Fibroblast of gingiva (primary cell): Measurements from ENCODE around the gene RRAS.

ENCODE experiments used
- DNase-seq: peaks from one replicate; pipeline ENCODE4 v3.0.0-alpha.2; 2011; ENCODE audit warnings: low read depth

RRAS gene

DNA sequence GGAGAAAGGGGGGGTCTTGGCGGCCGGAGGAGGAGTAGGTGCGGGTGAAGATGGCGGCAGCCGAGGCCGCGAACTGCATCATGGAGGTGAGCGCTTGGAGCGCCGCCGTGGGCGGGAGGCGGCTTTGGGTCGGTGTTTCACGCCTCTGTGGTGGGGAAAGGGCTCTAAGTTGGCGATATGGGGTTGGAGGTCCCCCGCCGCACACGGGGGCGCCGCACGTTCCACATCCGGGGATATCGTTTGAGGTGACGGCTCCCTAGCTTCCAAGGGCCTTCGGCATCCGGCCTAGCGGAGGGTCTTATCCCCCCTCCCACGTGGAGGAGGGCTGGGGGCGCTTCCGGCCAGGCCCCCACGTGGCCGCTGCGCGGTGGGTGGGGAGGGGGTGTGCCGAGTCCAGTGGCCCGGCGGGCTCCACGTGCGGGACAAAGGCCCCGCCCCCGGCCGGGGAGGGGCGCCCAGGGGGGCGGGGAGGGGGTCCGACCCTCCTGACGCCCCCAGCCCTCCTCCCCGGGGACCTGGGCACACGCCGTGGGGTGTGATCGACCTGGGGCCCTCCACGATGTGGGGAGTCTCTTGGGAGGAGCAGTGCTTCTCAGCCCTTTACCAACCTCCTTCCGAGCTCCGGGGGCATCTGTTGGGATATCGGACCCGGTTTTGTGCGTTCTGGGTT, 37.4 kb upstream of the RRAS start, which contains the start of gene PRMT1:
Gene PRMT1, plus strand, starts transcription at position 41 of the 670 bp plus-strand sequence. Its CDS starts 10 bp downstream, at position 51.
- no peak for DNase-seq

DNA sequence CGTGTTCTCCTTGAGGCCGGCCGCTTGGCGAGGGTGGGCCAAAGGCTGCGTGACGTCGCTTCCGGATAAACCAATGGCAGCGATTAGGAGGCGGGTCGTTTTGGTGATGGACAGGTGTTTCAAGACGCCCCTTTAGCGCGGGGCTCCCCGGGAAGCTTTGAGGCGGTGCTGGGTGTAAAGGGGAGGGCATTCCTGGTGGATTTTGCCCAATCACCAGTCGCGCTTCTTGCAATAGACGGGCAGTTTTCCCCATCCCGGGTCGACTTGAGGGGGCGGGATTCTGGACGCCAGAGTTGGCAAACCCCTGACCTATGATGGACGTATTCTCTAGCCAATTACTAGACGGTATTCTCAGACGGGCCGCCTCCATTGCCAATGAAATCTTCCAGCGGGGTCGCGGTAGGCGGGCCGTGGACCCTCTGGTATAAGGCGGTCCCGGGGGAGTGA, 36.9 kb upstream of the RRAS start:
- peak; percentile 100 for DNase-seq

DNA sequence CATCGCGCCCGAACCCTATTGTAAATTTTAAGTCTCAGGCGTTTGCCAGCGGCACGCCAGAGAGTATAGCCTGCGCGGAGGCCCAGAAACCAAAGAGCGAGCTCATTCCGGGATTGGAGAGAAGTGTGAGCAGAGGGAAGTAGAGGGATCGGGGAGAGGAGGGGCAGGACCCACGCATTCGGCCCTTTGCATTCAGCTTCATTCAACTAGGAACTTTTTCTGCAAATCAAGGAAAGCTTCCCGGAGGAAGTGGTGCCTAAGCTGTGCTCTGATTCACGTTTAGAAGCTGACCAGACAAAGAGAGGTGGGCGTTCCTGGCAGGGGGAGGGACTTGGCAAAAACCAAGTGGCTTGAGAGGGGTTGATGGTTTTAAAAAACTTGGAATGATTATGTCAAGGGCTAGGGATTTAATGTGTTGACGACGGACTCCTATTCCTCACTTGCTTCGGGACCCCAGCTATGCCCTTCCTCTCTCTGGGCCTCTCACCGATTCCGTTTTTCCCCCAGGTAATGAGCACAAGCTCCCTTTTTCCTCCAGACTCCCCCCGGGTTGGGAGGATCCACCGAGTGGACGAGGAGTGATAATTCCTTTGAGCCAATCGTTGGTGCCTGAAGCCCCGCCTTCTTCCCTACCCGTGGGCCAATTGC, 36.3 kb upstream of the RRAS start:
- DNase-seq: peak; percentile 93

DNA sequence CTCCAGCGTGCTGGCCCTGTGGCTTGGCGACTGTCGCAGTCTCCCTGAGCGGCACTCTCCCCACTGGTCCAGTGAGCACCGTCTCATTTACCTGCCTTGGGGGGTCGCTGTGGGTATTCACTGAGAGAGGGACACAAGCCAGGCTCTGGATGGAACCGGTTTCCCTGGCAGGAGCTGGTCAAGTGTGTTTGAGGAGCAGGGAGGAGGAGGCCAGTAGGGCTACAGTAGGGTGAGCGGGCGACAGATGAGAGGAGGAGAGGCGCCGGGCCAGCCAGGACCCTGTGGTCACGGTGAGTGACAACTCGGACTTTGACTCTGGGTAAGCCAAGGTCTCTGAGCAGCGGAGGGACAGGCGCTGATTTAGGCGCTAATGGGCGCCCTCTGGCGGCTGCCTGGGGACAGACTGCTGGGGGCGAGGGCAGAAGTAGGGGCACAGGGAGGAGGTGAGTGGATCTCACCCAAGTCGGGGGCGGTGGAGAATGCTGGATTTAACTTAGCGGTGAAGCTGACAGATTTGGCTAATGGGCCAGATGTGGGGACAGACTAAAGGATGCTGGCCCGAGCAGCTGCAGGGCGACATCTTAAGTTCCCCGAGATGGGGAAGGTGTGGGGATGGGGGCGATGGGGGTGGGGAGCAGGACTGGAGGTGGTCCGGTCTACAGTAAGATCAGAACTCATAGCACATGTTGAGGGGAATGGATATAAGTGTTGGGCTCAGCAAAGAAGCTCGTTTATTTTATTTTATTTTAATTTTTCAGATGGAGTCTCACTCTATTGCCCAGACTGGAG, 32.4 kb upstream of the RRAS start:
- DNase-seq: peak; percentile 45

DNA sequence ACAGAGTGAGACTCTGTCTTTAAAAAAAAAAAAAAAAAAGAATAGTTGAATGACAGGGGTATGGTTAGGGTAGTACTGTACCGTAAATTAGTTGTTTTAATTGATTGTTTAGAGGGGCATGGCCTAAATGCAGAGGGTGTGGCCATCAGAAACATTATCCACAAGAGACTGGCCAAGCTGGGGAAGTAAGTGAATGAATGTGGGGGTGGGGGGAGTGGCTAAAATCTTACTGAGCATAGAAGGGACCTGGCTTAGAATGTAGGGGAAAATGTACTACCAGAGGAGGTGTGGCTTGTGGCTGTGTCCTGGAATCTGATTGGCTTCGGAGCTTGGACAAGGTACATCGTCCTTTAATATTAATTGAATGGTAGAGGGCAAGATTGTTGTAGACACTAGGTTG, 29.6 kb upstream of the RRAS start:
- no peak for DNase-seq

DNA sequence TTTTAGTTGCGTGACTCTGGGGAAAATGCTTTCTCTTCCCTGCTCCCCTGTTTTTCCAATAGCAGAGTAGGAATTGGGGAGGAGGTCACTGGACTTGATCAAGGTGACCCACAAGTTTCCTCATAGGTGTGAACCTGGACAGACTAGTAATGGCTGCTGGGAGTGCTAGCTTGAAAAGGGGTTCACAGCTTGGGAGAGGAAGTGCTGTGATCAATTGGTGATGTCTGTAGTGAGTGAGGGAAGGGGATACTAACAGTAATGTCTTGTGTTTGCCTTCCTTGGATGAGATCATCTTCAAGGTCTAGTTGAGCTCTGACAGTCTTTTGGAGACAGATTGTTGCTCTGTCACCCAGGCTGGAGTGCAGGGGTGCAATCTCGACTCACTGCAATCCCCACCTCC, 27.5 kb upstream of the RRAS start:
- DNase-seq: no peak

DNA sequence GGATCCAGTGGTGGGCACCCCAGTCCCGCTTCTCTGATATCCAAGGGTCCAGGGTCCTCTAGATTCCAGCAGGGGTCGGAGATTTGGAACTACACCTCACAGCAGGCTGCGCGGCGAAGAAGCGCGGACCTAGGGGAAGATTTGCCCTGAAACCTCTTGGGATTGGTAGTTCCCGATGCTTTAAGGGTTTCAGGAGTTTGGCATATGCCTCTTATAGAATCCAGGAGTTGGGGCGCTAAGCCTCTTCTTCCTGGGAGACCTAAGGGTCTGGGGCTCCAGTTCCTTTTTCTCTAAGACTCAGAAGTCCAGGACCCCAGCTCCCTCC, 26.1 kb upstream of the RRAS start:
- DNase-seq: no peak

DNA sequence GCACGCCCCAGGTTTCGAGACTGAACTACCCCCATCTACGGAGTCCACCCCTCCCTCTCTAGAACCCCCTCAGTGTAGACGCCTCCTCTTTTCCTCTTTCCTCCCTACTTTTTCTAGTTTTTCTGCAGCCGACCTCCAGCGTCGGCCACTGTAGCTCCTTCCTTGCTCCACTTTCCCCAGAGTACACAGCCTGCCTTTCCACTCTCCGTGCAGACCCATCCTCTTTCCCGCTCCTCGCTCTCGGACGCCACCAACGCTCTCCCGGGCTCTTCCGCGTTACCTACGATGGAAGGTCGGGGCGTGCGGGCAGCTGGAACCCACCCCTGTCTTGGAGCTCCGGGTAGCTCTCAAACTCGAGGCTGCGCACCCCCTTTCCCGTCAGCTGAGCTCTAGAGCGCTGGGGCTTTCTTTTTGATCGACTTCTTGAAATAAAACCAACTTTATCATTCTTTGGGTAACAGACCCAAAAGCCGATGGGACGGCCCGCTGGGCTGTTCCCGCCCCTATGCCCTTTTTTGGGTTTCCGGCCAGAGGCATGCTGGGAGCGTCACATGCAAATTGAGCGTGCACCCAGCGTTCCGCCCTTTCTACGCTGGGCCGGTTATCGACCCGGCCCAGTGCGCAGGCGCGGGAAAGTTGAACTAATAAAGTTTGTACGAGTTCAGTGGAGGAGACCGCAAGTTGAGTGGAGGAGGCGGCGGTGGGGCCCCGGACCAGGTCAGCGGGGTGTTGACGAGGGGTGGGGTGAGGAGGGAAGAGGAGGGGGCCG, 25.6 kb upstream of the RRAS start, which contains the start of the genes BCL2L12 and IRF3:
Gene BCL2L12, plus strand, starts transcription at position 583 of the 769 bp plus-strand sequence. CDS start 760 bp downstream, outside the sequence.
Gene IRF3, minus strand, starts transcription at position 507 of the 769 bp plus-strand sequence. CDS start 1,019 bp downstream, outside the sequence.
- peak; percentile 94 for DNase-seq

DNA sequence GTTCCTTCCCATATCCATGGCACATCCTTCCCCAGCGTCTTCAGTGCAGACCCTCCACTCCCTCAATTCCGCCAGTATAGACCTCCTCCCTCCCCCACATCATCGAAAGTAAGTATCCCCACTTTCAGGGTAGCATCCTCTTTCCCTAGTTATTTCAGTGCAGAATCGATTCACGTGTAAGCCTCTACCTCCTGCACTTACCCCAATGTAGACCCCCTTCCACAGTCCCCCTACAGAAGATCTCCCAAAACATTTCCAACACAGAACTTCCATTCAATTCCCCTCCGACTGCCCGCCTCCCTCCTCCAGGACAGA, 25.1 kb upstream of the RRAS start:
- DNase-seq: no peak

DNA sequence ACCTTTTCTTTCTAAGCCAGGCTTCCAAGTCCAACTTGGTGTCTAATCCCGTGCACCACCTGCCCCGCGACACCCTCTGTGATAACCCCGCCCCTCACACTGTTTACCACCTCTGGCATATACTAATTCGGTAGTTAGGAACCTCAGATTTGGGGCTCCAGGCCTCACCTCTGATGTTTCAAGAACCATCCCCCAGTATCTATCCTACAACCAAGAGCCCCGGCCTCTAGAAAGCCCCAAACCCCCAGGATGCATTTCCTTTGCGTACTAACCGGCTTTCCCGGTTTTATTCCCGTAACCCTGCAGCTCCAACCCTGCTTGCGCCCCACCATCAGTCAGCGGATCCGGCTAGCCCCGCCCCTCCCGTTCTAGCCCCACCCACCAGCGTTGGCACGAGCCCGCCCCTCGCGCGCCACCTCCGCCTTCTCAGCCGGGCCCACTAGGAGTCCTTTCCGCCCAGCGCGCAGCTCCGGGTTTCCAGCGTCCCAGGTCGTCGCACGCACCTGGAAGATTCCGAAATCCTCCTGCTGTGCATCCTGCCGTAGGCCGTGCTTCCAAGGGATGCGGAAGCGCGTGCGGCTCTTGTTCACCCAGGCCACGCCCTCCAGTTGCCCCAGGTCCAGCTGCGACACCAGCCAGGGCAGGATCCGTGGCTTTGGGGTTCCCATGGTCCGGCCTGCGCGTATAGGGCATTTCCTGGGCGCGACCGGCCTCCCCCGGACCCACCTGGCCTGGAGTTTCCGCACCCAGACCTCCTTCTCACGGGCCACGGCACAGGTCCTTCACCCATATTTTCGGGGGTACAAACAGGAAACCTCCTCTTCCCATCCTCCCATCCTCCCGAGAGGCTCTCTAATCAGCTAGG, 24.5 kb upstream of the RRAS start:
- peak; percentile 75 for DNase-seq

DNA sequence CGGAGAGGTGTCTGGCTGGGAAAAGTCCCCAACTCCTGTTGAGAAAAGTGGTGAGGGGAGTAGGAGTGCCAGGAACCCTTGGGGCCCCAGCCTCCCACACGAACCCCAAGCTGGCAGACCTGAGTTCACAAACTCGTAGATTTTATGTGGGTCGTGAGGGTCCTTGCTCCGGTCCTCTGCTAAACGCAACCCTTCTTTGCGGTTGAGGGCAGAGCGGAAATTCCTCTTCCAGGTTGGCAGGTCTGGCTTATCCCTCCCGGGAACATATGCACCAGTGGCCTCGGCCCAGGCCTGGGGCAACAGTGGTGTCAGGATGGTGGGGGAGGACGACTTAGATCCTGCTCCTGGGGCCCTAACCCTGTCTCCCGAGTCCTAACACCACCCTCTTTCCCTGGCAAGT, 23.3 kb upstream of the RRAS start:
- no peak for DNase-seq

DNA sequence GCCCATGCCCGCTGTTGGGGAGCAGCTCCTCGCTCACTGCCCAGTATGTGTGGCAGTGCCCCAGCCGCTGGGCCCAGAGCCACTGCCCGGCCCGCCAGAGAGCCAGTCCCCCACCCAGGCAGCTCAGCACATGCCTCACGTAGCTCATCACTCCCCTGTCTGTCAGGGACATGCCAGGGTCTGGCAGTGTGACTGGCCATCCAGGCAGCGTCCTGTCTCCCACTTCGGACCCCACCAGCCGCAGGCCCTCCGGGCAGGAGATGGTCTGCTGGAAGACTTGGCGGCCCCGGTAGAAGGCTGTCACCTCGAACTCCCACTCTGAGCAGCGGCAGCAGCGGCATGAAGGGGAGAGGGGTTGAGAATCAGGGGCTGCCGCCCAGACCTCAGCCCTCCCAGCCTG, 22.1 kb upstream of the RRAS start:
- no peak for DNase-seq

DNA sequence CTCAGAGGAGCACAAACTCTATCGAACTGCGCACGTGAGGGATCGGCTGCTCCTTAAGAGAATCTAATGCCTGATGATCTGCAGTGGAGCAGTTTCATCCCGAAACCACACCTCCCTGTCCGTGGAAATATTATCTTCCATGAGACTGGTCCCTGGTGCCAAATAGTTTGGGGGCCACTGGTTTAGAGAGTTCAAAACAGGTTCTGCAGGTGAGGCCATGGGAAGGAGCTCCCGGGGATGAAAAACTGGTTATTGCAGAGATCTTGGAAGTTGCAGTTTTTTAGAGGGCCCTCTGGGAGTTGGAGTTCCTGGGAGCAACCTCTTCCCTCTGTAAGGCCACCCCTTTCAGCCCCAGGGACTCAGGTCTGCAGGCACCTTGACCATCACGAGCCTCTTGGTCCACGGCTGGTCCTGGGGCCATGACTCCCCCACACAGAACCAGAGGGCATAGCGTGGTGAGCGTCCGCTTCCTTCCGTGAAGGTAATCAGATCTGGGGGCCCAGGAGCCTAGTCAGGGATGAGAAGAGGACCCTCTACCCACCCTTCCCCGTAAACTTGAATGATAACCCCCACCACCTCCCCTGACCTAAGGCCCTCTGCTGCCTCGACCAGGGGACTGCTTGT, 20.5 kb upstream of the RRAS start:
- DNase-seq: no peak

DNA sequence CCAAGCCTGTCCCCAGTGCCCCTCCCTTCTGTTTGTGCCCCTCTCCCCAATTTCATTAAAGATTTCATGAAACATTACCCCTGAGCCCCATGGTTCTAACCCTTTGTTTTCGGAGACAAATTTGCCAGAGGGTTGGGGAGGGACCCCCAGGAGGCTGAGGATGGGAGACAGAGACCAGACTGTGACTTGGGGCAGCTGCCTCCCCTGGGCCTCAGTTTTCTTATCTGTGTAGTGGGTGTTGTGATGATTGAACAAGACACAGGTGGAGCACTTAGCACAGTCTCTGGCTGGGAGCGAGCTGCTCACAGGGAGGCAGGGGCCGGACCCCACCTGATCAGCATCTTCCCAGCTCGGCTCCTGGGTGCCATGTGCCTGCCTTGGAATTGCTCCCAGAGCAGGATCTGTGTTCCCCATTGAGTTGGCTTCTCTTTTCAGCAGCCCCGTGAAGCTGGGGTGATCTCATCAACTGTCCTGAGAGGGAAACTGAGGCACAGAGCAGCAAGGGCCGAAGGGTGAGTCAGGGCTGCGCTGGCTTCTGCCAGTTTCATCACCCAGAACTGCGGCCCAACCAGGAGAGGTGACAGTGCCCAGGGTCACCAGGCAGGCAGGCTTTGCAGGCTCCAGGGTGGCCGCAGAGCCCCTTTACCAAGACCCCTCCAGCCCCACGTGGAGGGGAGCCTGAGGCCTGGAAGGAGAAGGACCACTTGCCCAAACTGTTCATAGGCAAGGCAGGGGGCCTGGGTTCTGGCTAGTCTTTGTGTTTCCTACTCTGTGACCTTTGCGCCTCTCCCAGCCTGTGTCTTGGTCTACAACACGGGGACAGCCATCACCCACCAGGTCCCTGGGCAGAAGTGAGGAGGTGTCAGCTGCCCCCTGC, 18.9 kb upstream of the RRAS start:
- no peak for DNase-seq

DNA sequence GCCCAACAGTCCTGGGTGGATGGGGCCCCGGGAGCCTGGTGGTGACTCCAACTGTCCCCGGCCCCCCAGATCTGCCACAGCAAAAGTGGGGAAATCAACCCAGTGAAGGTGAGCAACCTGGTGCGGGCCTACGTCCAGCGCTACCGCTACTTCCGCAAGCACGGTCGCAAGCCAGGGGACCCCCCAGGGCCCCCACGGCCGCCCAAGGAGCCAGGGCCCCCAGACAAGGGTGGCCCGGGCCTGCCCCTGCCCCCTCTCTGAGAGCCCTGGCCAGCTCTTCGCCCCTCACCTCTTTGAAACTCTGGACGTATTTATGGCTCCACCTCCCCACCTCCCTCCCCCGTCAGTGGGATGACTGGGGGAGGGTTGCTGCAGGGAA, 18.2 kb upstream of the RRAS start:
- no peak for DNase-seq

DNA sequence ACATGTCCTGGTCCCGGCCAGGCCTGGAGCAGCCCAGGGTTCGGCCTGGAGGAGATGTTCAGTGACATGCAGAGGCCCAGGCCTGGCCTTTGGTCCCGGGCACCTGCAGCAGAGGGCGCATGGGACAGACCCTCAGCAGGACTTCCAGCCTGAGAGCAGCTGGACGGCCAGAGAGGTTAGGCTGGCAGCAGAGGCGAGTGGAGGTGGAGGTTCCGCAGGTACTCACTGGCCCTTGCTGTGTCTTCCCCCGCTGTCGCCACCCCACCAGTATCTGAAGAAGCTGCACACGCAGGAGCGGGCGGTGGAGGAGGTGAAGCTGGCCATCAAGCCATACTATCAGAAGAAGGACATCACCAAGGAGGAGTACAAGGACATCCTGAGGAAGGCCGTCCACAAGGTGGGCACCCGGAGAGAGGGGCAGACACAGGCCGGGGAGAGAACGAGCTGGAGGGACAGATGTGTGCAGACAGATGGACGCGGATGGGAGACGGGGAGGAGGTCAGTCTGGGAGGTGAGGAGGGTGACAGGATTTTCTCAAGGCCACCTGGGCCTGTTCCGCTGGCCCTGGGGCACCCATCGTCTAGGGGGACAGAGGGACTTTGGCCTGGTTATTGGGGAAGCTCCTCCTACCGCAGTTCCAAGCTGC, 17.7 kb upstream of the RRAS start:
- no peak for DNase-seq

DNA sequence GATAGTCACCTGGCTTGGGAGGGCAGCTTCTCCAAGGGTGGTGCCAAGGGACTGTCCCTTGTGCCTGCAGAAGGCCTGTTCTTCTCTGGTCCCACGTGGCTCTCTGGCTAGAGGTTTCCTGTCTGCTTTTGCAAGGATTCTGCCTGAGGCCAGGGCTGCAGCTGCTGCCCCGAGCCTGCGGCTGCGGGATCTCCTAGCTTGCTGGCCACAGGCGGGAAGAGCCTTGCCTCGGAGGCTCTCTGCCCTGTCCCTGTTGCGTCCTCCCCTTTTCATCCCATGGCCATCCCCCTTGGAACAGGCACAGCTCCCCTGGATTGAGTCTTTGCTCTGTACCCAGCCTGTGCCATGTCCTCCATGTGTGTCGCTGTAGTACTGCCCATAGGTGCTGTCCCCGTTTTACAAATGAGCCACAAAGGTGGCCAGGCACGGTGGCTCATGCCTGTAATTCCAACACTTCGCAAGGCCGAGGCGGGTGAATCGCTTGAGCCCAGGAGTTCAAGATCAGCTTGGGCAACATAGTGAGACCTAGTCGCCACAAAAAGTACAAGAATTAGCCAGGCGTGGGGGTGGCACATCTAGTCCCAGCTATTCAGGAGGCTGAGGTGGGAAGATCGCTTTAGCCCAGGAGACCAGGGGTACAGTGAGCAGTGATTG, 16.6 kb upstream of the RRAS start:
- DNase-seq: no peak

DNA sequence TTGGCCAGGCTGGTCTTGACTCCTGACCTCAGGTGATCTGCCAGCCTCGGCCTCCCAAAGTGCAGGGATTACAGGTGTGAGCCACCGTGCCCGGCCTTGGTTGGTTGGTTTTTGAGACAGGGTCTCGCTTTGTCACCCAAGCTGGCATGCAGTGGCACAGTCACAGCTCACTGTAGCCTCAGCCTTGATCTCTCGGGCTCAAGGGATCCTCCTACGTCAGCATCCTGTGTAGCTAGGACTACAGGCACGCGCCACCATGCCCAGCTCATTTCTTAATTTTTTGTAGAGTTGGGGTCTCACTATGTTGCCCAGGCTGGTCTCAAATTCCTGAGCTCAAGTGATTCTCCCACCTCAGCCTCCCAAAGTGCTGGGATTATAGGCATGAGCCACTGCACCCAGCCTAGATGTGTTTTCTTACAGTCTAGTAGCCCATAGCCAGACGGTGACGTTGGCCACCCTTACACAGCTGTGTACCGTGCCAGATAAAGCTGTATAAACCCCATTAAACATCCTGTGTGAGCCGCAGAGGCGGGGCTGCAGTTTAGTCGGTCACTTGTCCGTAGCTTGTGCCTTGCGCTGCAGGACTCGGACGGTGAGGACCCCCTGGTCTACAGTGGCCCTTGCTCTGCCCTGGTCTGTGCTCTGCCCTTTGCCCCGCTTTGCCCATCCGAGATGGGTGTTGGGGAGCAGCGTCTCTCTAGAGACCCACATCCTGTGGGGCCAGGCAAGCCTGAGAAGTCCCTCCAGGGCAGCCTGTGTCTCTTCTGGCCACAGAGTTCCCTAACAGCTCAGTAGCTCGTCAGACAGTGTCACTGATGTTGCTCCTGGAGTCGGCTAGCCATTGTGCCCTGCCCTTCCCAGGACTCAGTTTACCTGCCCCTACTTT, 15.9 kb upstream of the RRAS start:
- DNase-seq: no peak
